IPS-18c (cell line): ENCODE measurements around the gene RSAD2.

ENCODE experiments used
- H3K4me3 ChIP-seq: 2 replicates; pipeline ENCODE4 v1.7.0; 2013; ENCODE audit warnings: low read depth, mild to moderate bottlenecking, low read length, moderate library complexity; ENCODE audit not compliant: insufficient read depth
- H3K9me3 ChIP-seq: one replicate; pipeline ENCODE4 v1.6.1; 2013; ENCODE audit warnings: mild to moderate bottlenecking, low read length, moderate library complexity; ENCODE audit not compliant: control insufficient read depth, insufficient read depth

Gene RSAD2

GRCh38 chr2:6945087-6945813 is 67.7 kb downstream of the RSAD2 start:
- Histone ChIP-seq H3K4me3 (no peak overlapping the region), H3K9me3 (peaks cover 2% of the 10 kb centered on the region)

DNA sequence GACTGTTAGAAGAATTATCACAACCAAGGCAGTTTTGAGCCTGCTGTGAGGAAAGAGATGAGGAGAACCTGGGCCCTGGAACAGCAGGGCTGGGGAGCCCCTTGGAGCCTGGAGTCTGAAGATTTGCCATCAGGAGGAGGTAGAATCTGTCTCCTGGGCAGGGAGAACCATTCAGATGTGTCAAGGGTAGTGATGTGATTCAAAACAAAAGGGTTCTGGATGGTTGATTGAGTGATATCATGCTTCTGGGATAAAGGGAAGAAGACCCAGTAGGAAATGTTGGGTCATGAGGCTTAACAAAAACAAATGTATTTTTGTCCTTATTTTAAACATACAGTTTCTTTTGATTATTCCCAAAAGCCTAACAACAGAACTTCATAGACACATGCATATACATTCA is 68.2 kb downstream of the RSAD2 start:
- H3K4me3 ChIP-seq: no peak overlapping the region
- H3K9me3 ChIP-seq: peaks cover 2% of the 10 kb centered on the region

DNA sequence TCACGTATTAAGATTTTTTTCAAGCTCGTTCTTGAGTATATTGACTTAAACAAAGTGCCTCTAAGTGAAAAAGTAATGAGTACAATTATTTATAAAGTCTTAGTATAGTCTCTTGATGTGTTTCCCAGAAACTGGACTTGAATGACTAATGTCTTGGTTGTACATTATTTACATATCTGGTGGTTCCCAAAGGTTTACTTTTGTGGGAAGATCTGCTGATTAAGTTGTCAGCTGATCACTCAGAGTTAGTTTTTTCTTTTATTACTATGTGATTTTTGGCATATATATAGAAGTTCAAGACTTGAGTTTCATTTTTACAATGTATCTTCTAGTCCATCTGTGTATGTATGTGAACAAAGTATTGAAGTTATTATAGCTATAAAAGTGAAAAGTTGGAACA is 69.1 kb downstream of the RSAD2 start:
- H3K4me3 ChIP-seq: no peak overlapping the region
- peaks cover 2% of the 10 kb centered on the region for H3K9me3 ChIP-seq
